Activated T-cell treated with anti-CD3 and anti-CD28 coated beads, Interleukin-2, amount 50 U/mL, for 24 hours (primary cell): ENCODE data around the gene DGKD.

Source experiments
- DNase-seq: peaks from one replicate; pipeline ENCODE4 v3.0.0-alpha.2; 2020
- H3K27ac Mint-ChIP-seq: 2 replicates; pipeline ENCODE4 v1.8.0; 2020; ENCODE audit warnings: mild to moderate bottlenecking, mixed read lengths
- H3K27me3 Mint-ChIP-seq: 2 replicates; pipeline ENCODE4 v1.8.0; 2020; ENCODE audit warnings: mixed read lengths
- H3K36me3 Mint-ChIP-seq: 2 replicates; pipeline ENCODE4 v1.8.0; 2020; ENCODE audit warnings: low read depth, mixed read lengths
- H3K4me1 Mint-ChIP-seq: 2 replicates; pipeline ENCODE4 v1.8.0; 2020; ENCODE audit warnings: low read depth, mixed read lengths
- H3K4me3 Mint-ChIP-seq: 2 replicates; pipeline ENCODE4 v1.8.0; 2020; ENCODE audit warnings: mild to moderate bottlenecking, moderate library complexity, mixed read lengths
- H3K9me3 Mint-ChIP-seq: 2 replicates; pipeline ENCODE4 v1.8.0; 2020; ENCODE audit warnings: mixed read lengths

Gene DGKD

DNA sequence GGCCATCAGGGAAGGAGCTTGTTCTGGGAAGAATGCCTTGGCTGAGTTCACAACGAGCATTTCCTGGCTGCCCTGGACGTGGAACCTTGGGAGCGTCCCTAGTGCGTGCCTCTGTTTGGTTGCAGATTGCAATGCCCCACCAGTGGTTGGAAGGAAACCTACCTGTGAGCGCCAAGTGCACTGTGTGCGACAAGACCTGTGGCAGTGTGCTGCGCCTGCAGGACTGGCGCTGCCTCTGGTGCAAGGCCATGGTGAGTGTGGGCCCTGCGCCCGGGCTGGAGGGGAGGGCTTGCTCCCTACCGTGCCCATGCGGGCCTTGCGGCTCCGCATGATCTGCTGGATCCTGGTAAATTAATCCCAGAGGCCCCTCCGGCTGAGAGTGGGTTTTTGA is 81.9 kb downstream of the DGKD start:
- Mint-ChIP-seq H3K4me1 (peaks cover 9% of the 10 kb centered on the region), H3K27ac (no peak overlapping the region), H3K36me3 (peaks cover 81% of the 10 kb centered on the region), H3K27me3 (no peaks in the 10 kb centered on the region), H3K4me3 (no peak overlapping the region), H3K9me3 (no peaks in the 10 kb centered on the region)
- no peak for DNase-seq

DNA sequence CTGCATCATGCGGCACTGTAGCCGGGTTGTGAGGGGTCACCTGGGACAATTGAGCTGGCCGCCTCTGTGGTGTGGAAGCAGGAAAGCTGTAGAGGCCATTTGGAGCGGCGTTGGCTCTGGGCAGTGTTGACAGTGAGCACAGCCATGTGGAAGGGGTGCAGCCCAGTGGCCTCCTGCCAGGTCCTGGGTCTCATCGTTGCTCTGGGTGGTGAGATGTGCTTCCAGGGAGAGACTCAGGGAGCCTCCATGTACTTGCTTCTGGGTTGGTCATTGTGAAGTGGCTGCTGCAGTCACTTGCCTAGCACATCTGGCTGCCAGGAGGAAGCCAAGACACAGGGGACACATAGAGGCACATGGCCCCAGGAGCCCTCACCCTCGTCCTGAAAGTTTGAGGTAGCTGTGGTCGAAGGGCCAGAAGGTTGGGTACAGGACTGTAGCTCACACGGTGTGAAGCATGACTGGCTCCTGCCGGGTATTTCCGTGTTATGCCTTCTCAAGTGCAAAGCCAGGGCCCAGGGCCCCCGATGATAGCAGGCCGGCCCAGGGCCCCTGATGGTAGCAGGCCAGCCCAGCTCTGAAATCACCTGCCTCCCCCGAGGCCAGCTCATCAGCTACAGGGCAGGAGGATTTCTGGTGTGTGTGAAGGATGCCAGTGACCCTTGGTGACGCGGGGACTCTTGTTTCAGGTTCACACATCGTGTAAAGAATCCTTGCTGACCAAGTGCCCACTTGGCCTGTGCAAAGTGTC is 82.6 kb downstream of the DGKD start:
- Mint-ChIP-seq H3K9me3 (no peaks in the 10 kb centered on the region), H3K27ac (peak overlapping the region; percentile 37), H3K36me3 (peaks cover 79% of the 10 kb centered on the region), H3K4me1 (peaks cover 7% of the 10 kb centered on the region), H3K27me3 (no peaks in the 10 kb centered on the region), H3K4me3 (no peak overlapping the region)
- DNase-seq, result no peak

DNA sequence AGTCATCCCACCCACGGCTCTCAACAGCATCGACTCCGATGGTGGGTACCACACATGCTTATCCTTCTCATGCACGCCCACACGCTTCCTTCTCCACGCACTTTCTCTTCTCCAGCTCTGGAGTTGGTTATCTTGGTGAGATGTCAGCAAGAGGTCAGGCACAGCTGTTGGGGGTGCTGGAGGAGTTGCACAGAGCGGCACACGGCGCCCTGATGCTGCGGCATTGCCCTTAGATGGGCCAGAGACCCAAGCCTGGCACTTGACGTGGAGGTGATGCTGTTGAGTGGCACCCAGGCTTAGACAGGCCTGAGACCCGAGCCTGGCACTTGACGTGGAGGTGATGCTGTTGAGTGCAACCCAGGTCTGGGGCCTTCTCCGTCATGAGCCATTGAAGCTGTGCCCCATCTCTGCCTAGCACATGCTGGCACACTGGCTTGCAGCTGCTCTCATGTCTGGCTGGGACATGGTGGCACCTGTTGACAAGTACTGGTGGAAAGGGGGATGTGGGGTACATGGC is 83.2 kb downstream of the DGKD start:
- H3K36me3 Mint-ChIP-seq, result peaks cover 85% of the 10 kb centered on the region
- H3K4me3 Mint-ChIP-seq, result no peak overlapping the region
- H3K27ac Mint-ChIP-seq, result no peak overlapping the region
- peaks cover 8% of the 10 kb centered on the region for H3K4me1 Mint-ChIP-seq
- no peaks in the 10 kb centered on the region for H3K9me3 Mint-ChIP-seq
- peak; percentile 23 for DNase-seq
- no peaks in the 10 kb centered on the region for H3K27me3 Mint-ChIP-seq

DNA sequence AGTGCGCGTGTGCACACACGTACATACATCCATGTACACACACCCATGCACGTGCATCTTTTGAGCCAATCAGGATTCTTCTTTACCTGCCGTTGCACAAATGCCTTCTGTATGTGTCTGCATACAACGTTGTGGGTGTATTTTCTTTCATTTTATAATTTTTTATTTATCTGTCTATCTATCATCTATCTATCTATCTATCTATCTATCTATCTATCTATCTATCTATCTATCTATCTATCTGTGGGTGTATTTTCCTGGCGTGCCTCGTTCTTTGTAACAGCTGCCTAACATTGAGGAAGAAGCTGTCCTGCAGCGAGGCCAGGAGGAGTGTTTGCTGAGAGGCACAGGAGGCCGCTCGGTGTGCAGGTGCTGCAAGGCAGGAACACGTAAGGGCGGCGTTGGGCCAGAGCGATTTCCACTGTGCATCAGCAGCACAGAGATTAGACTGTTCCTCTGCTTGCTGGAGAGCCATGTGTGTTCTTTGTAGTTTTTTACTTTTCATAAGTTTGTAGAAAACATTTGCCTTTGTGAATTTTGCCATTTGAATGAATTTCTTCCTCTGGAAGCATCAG is 84.4 kb downstream of the DGKD start:
- H3K4me1 Mint-ChIP-seq, result peaks cover 15% of the 10 kb centered on the region
- no peaks in the 10 kb centered on the region for H3K9me3 Mint-ChIP-seq
- no peak overlapping the region for H3K27ac Mint-ChIP-seq
- no peak overlapping the region for H3K4me3 Mint-ChIP-seq
- peaks cover 93% of the 10 kb centered on the region for H3K36me3 Mint-ChIP-seq
- DNase-seq, result no peak
- H3K27me3 Mint-ChIP-seq, result no peaks in the 10 kb centered on the region

DNA sequence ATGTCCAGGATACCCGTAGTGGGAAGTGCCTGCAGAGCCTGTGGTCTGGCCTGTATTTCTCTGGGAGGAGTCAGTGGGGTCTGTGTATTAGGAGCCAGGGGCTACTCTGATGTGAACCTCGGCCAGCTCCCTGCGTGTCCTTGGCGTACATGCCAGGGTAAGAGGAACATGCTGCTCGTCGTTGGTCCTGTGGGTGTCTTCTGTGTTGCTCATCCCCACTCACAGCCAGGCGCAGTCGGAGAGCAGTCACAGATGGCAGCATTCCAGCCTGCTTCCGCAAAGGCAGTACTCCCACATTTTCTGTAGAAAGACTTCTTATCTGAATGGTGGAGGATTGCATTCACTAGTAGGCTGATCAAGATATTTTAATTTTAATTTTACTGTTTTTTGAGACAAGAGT is 84.9 kb downstream of the DGKD start:
- H3K4me1 Mint-ChIP-seq, result peaks cover 14% of the 10 kb centered on the region
- no peak overlapping the region for H3K4me3 Mint-ChIP-seq
- H3K36me3 Mint-ChIP-seq, result peaks cover 95% of the 10 kb centered on the region
- H3K27ac Mint-ChIP-seq, result no peak overlapping the region
- no peaks in the 10 kb centered on the region for H3K9me3 Mint-ChIP-seq
- no peaks in the 10 kb centered on the region for H3K27me3 Mint-ChIP-seq
- peak; percentile 14 for DNase-seq

DNA sequence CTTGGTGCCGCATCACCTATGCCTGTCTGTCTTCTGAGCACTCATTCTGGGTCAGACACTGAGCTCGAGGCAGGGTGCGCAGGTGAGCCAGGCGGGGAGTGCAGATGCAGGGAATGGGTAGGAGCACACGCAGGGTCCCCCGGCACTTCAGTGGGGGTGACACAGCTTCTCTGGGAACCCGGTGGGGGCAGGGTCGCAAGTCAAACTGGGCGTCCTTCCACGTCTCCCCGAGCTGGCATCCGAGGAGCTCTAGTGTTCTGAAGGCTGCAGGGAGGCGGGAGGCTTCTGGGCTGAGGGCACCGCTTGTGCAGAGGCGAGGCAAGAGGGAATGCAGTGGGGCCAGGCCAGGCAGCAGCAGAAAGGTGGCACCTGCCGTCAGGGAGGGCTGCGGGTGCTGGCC is 86.0 kb downstream of the DGKD start:
- no peaks in the 10 kb centered on the region for H3K9me3 Mint-ChIP-seq
- peak overlapping the region; percentile 61 for H3K27ac Mint-ChIP-seq
- H3K4me3 Mint-ChIP-seq, result no peak overlapping the region
- peaks cover 95% of the 10 kb centered on the region for H3K36me3 Mint-ChIP-seq
- no peak for DNase-seq
- no peaks in the 10 kb centered on the region for H3K27me3 Mint-ChIP-seq
- H3K4me1 Mint-ChIP-seq, result peaks cover 13% of the 10 kb centered on the region

DNA sequence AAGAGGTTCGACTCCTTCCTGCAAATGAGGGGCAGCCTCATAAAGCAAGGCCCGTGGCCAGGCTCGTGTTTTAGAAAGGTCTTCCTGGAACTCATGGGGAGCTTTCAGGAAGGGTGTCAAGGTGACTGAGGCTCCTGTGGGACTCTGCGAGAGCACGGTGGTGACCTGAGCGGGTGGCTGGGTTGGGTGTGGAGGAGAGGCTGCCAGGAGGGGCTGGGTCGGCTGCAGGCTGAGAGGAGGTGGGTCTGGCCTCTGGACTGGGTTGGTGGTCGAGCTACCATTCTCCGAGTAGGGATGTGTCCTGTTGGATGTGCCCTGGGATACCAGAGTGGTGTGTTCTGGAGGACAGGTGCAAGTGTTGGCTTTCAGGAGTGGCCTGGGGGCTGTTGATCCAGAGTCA is 86.4 kb downstream of the DGKD start:
- Mint-ChIP-seq H3K4me1 (peaks cover 13% of the 10 kb centered on the region), H3K27me3 (no peaks in the 10 kb centered on the region), H3K4me3 (no peak overlapping the region), H3K9me3 (no peaks in the 10 kb centered on the region), H3K27ac (peak overlapping the region; percentile 61), H3K36me3 (peaks cover 95% of the 10 kb centered on the region)
- DNase-seq, result no peak

DNA sequence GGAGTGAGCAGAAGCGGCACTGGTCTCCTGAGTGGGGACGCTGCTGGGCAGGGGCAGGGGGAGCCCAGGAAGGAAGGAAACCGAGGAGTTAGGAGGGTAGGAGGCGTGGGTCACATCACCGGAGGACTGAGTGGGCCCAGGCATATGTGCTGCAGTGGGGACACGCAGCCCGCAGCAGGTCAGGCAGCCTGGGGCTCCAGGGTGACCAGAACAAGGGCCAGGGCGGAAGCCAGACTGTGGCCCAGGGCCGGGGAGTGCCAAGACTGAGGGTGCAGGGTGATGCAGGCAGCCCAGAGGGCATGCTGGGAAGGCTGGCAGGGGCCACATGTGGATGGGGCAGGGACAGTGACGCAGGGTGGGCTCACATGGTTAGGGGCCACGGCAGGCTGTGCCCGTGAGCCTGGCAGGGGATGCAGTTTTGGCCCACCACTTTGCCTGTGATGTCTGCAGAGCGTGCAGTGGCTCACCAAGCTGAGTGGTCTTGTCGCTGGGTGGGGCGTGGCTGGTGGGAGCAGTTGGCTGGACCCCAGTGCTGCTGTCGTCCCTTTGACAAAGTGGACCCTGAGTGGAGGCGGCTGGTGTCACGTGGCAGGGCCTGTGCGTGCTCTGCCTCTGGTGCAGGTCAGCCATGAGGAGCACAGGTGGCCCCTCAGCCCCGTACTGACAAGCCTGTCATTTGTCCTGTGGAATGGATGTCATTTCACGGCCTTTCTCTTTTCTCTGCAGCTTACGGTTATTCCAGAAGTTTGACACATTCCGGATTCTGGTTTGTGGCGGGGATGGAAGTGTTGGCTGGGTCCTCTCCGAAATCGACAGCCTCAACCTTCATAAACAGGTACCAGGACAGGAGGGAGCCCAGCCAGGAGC is 87.1 kb downstream of the DGKD start:
- peak overlapping the region; percentile 71 for H3K27ac Mint-ChIP-seq
- H3K9me3 Mint-ChIP-seq, result no peaks in the 10 kb centered on the region
- H3K36me3 Mint-ChIP-seq, result peaks cover 95% of the 10 kb centered on the region
- H3K4me1 Mint-ChIP-seq, result peaks cover 13% of the 10 kb centered on the region
- no peaks in the 10 kb centered on the region for H3K27me3 Mint-ChIP-seq
- peak; percentile 22 for DNase-seq
- no peak overlapping the region for H3K4me3 Mint-ChIP-seq

DNA sequence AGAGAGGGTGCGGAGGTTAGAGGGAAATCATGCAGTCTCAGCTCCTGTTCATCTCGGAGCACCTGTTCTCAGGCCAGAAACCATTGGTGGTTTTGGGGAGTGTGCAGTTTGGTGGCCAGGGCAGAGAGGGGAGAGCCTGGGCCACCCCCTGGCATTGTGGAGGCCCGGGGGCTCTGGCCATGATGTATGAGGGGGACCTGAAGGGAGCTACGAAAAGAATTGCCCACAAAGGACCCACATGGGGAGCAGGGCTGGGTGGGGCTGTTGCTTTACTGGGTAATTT is 87.7 kb downstream of the DGKD start:
- peak overlapping the region; percentile 71 for H3K27ac Mint-ChIP-seq
- H3K9me3 Mint-ChIP-seq, result no peaks in the 10 kb centered on the region
- no peaks in the 10 kb centered on the region for H3K27me3 Mint-ChIP-seq
- peaks cover 13% of the 10 kb centered on the region for H3K4me1 Mint-ChIP-seq
- H3K36me3 Mint-ChIP-seq, result peaks cover 92% of the 10 kb centered on the region
- DNase-seq, result peak; percentile 17
- no peak overlapping the region for H3K4me3 Mint-ChIP-seq

DNA sequence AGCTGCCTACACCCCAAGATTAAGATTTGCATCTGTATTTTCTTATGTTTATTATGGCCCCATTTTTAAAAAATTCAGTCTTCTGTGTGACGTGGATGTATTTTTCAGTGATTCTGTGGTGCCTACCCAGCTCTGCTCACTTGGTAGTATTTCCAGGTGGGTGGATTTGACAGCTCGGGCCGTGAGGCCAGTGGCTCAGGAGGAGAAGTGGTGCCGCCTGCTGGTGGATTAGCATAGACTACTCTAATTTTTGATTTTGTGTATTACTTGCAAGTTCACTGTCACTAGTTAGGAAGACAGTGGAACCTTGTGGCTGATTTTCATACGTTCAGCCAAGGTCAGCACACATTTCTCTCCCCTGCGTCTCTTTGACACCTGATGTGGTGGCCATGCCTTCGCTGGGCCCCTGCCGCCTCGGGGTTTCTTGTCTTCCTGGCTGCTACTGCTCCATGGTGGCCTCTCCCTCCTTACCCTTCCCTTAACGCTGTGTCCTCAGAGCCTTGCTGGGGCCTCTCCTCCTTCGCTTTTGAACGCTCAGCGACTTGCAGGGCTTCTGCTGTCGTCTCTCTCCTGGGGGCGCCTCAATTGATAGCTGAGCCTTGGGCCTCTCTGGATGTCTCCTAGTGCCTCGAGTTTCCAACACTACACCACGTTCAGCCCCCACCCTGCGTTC is 89.4 kb downstream of the DGKD start:
- peak overlapping the region; percentile 66 for H3K27ac Mint-ChIP-seq
- DNase-seq, result peak; percentile 82
- H3K36me3 Mint-ChIP-seq, result peaks cover 92% of the 10 kb centered on the region
- H3K4me1 Mint-ChIP-seq, result peaks cover 13% of the 10 kb centered on the region
- H3K4me3 Mint-ChIP-seq, result no peak overlapping the region
- no peaks in the 10 kb centered on the region for H3K27me3 Mint-ChIP-seq
- H3K9me3 Mint-ChIP-seq, result no peaks in the 10 kb centered on the region

DNA sequence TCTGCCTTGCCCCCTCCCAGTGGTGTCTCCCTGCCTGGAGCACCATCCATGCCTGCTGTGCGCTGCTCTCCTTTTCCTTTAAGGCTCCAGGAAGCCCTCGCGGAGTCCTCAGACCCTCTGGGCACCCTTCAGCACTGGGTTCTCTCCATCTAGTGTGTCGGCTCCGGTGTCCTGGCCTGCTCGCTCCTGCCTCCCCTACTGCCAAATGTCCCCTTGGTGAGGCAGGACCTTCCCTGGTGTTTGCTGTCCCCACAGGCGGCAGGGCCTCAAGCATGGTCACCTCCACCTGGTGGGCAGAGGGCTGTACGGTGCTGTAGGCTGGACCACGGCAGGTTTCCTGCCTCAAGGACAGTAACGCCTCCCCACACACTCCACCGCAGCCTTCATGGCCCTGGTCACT is 90.2 kb downstream of the DGKD start:
- Mint-ChIP-seq H3K36me3 (peaks cover 92% of the 10 kb centered on the region), H3K9me3 (no peaks in the 10 kb centered on the region), H3K27me3 (no peaks in the 10 kb centered on the region), H3K4me1 (peaks cover 13% of the 10 kb centered on the region), H3K27ac (no peak overlapping the region), H3K4me3 (no peak overlapping the region)
- no peak for DNase-seq

DNA sequence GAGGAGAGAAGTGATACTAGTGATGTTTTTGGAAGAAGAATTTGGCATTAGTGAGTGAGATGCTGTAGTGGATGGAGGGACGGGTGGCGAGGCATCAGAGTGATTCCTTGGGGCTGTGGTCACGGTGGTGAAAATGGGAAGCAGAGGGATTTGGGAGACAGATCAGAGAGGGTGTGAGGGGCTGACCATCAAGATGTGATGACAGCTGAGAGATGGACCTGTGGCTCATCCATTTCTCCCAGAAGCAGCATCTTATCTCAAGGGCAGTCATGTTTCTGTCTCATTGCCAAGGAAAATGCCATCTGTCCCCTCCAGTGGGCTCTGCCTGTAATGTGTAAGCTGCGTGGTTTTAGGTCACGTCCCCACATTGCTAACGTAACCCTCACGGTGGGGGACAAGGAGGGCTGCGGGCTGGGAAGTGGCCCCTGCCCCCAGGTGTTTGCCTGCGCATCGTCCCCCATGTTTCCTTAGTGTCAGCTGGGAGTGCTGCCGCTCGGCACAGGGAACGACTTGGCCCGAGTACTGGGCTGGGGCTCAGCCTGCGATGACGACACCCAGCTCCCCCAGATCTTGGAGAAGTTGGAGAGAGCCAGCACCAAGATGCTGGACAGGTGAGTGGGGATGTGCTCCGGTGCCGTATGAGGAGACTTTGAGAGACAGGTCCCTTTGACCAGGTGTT is 91.0 kb downstream of the DGKD start:
- H3K36me3 Mint-ChIP-seq, result peaks cover 92% of the 10 kb centered on the region
- no peak overlapping the region for H3K4me3 Mint-ChIP-seq
- no peak for DNase-seq
- H3K27ac Mint-ChIP-seq, result peak overlapping the region; percentile 38
- H3K27me3 Mint-ChIP-seq, result no peaks in the 10 kb centered on the region
- H3K4me1 Mint-ChIP-seq, result peaks cover 13% of the 10 kb centered on the region
- no peaks in the 10 kb centered on the region for H3K9me3 Mint-ChIP-seq

DNA sequence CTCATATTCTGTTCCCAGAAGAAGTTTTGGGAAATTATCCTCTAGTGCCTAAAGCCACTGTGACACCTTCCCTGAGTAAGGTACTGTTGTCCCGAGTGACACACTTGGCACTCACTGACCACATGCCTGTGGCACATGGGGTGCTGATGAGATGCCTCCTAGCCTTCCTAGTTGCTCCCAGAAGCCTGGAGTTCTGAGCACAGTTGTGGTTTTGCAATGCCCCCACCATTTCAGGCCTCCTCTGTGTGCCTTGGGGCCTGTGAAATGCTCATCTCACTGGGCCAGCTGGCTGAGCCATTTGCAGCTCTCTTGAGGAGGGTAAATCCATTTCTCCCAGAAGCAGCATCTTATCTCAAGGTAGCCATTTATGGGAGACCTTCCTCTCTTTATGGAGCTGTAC is 91.8 kb downstream of the DGKD start:
- no peak overlapping the region for H3K4me3 Mint-ChIP-seq

More for the DNA sequence above, 91.8 kb downstream of the DGKD start:
- peaks cover 11% of the 10 kb centered on the region for H3K4me1 Mint-ChIP-seq
- no peak overlapping the region for H3K27ac Mint-ChIP-seq
- H3K9me3 Mint-ChIP-seq, result no peaks in the 10 kb centered on the region
- DNase-seq, result no peak
- H3K36me3 Mint-ChIP-seq, result peaks cover 92% of the 10 kb centered on the region
- no peaks in the 10 kb centered on the region for H3K27me3 Mint-ChIP-seq
